Epithelial cell of esophagus (primary cell): ENCODE results near the gene MYH11.
A peak's percentile ranks its signal among the peaks of the same experiment; 100 is the strongest.

Experiments used
- DNase-seq: peaks from one replicate; pipeline ENCODE4 v3.0.0; 2010; ENCODE audit warnings: low read depth
- H3K4me3 ChIP-seq: 2 replicates; pipeline ENCODE4 v1.5.1; 2011; ENCODE audit warnings: mild to moderate bottlenecking, low read length, control low read depth
- TF ChIP-seq, protein P1 (sequence below): IDR thresholded peaks from 2 replicates; pipeline ENCODE4 v1.5.1; 2011; ENCODE audit warnings: low read depth, mild to moderate bottlenecking, low read length, control low read depth, inconsistent platforms; ENCODE audit not compliant: insufficient read depth; ENCODE audit errors: missing control alignments

The MYH11 gene

DNA sequence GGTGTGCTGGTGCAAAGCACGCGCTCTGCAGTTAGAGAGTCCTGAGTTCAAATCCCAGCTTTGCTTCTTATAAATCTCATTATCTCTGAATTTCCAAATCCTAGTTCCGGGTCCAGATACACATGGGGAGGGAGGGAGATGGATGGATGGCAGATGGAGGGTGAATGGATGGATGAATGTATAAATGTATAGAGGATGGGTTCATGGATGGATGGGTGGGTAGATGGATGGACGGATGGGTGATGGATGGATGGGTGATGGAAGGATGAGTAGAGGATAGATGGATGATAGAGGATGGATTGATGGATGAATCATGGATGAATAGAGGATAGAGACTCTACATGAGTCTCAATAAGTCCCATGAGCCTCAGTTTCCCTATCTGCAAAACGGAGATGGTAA, 89.9 kb downstream of the MYH11 start:
- no peak for DNase-seq
- H3K4me3 ChIP-seq, result no peak overlapping the region
- TF ChIP-seq, protein P1, sequence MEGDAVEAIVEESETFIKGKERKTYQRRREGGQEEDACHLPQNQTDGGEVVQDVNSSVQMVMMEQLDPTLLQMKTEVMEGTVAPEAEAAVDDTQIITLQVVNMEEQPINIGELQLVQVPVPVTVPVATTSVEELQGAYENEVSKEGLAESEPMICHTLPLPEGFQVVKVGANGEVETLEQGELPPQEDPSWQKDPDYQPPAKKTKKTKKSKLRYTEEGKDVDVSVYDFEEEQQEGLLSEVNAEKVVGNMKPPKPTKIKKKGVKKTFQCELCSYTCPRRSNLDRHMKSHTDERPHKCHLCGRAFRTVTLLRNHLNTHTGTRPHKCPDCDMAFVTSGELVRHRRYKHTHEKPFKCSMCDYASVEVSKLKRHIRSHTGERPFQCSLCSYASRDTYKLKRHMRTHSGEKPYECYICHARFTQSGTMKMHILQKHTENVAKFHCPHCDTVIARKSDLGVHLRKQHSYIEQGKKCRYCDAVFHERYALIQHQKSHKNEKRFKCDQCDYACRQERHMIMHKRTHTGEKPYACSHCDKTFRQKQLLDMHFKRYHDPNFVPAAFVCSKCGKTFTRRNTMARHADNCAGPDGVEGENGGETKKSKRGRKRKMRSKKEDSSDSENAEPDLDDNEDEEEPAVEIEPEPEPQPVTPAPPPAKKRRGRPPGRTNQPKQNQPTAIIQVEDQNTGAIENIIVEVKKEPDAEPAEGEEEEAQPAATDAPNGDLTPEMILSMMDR, result no peak

DNA sequence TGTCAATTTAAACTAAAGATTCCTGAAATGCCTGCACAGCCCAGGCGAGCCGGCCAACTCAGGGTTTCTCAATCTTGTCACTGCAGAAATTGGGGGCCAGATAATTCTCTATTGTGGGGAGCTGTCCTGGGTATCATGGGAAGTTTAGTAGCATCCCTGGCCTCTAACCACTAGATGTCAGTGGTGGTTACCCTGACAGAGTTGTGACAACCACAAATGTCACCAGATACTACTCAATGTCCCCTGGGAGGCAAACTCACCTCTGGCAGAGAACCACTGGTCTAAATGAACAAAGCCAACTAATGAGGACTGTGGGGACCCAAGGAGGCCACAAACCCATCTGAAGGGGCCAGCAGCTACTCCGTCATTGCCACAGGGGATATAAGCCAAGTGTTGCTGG, 90.9 kb downstream of the MYH11 start:
- H3K4me3 ChIP-seq, result no peak overlapping the region
- DNase-seq, result peak; percentile 41
- TF ChIP-seq, protein P1, result peak; percentile 82

DNA sequence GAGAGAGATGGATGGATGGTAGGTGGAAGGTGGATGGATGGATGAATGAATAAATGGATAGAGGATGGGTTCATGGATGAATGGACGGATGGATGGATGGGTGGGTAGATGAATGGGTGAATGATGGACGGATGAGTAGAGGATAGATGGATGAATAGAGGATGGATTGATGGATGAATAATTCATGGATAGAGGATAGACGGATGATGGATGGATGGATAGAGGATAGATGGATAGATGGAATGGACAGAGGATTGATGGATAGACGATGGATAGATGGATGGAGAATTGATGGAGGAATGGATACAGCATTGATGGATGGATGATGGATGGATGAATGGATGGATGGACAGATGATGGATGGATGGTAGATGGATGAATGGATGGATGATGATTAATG, 91.7 kb downstream of the MYH11 start:
- no peak for DNase-seq
- H3K4me3 ChIP-seq, result no peak overlapping the region
- TF ChIP-seq, protein P1, result no peak

DNA sequence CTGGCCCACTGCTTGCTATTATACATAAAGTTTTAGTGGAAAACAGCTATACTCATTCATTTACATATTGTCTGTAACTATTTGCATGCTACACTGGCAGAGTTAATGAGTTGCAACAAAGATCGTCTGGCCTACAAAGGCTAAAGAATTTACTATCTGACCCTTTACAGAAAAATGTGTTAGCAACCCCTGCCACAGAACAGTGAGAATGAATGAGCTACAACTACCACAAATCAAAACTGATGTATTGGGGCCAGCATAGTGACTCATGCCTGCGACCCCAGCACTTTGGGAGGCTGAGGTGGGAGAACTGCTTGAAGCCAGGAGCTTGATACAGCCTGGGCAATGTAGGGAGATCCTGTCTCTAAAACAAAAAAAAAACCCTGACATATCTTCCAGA, 92.7 kb downstream of the MYH11 start:
- TF ChIP-seq, protein P1, result no peak

DNA sequence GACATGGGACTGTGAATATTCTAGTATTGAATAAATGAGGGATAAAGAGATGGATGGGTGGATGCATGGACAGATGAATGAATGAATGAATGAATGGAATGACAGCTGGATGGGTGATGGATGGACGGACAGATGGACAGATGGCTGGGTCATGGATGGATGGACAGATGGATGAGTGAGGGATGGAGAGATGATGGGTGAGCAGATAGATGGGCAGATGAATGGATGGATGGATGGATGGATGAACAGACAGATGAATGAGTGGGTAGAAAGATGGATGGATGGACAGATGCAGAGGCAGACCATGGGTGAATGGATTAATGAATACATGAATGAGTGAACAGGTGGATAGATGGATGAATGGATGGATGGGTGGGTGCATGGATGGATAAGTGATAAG, 96.7 kb downstream of the MYH11 start:
- TF ChIP-seq, protein P1, result no peak
- H3K4me3 ChIP-seq, result no peak overlapping the region
- no peak for DNase-seq

More for the DNA sequence above, 92.7 kb downstream of the MYH11 start:
- no peak for DNase-seq
- H3K4me3 ChIP-seq, result no peak overlapping the region

DNA sequence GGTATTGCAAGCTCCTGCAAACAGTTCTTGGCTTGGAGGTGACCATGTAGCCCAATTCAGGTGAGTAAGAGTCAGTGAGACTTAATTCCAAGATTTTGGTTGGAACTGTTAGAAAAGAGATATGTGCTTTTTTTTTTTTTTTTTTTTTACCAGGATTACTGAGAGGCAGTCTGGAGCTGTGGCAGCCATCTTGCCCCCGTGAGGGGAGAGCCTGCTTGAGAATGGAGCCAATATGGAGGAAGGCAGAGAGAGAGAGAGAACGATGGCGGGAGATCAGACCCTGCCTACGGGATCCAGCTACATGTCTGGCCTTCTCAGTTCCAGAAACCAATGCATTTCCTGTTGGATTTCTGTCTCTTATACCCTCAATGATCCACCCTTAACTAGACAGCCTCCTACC, 97.8 kb downstream of the MYH11 start:
- DNase-seq, result no peak
- H3K4me3 ChIP-seq, result no peak overlapping the region
- TF ChIP-seq, protein P1, result no peak

DNA sequence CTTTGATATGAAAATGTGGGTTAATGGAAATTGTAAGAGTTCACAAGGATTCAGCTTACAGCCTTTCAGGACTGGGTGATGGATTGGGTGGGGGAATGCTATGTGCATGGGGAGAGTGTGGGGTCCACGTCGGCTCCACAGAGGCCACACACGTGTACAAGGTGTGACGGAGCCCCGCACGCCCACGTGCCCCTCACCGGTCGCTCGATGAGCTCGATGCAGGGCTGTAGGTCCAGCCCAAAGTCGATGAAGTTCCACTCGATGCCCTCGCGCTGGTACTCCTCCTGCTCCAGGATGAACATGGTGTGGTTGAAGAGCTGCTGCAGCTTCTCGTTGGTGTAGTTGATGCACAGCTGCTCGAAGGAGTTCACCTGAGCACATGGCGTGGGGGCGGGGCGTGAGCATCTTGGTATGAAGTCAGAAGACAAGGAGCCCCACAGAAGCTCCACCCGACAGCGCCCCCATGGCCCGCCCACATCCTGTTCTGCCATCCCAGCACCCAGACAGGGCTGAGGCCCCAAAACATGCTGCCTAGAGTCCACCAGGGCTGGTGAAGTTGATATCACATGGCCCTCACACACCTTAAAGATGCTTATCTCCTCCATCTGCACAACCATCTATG, 99.1 kb downstream of the MYH11 start:
- TF ChIP-seq, protein P1, result no peak
- no peak overlapping the region for H3K4me3 ChIP-seq
- no peak for DNase-seq
